ENCODE results near the gene C1orf216.
A peak's percentile ranks its signal among the peaks of the same experiment; 100 is the strongest.

The C1orf216 gene, protein sequence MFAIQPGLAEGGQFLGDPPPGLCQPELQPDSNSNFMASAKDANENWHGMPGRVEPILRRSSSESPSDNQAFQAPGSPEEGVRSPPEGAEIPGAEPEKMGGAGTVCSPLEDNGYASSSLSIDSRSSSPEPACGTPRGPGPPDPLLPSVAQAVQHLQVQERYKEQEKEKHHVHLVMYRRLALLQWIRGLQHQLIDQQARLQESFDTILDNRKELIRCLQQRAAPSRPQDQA

GRCh38 chr1:35718492-35719336 is at the start of gene C1orf216:
TSS of gene C1orf216 (minus strand) at chr1:35718884. CDS start at chr1:35716321, 2,563 bp downstream.
- H3K4me3 ChIP-seq (ENCODE audit: low read length): peak within 1 kb of the TSS; percentile 82
- peak; percentile 14 for DNase-seq (ENCODE audit: low read depth)
- TF ChIP-seq, protein P1, sequence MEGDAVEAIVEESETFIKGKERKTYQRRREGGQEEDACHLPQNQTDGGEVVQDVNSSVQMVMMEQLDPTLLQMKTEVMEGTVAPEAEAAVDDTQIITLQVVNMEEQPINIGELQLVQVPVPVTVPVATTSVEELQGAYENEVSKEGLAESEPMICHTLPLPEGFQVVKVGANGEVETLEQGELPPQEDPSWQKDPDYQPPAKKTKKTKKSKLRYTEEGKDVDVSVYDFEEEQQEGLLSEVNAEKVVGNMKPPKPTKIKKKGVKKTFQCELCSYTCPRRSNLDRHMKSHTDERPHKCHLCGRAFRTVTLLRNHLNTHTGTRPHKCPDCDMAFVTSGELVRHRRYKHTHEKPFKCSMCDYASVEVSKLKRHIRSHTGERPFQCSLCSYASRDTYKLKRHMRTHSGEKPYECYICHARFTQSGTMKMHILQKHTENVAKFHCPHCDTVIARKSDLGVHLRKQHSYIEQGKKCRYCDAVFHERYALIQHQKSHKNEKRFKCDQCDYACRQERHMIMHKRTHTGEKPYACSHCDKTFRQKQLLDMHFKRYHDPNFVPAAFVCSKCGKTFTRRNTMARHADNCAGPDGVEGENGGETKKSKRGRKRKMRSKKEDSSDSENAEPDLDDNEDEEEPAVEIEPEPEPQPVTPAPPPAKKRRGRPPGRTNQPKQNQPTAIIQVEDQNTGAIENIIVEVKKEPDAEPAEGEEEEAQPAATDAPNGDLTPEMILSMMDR (conservative IDR thresholded peaks at IDR 0.05; ENCODE audit: low read depth, low read length): no peak

- no peak overlapping the region for H3K4me3 ChIP-seq (ENCODE audit: low read length)
- TF ChIP-seq, protein P1 (conservative IDR thresholded peaks at IDR 0.05; ENCODE audit: low read depth, low read length): no peak
- DNase-seq (ENCODE audit: low read depth): no peak
These were observed 45.6 kb upstream of the C1orf216 start for GRCh38 chr1:35764283-35764682.

GRCh38 chr1:35763201-35763600 is 44.5 kb upstream of the C1orf216 start:
- no peak overlapping the region for H3K4me3 ChIP-seq (ENCODE audit: low read length)
- TF ChIP-seq, protein P1 (conservative IDR thresholded peaks at IDR 0.05; ENCODE audit: low read depth, low read length): no peak
- DNase-seq (ENCODE audit: low read depth): no peak

DNA sequence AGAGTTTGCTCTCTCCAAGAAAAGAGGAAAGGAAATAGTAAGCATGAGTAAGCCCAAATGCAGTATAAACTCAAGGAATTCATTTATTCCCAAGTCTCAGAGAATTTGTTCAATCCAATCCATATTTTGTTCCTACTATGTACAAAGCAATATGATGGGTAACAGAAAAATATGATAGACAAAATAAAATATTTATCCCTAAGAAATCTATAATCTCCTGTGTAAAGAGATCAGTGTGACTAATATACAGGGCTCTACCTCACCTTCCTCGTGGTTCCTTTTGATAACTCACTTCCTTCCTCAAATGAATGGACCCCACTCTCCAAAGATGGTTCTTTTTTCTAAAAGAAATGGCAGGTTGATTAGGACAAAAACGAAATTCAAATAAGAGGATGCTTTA is 43.5 kb upstream of the C1orf216 start:
- TF ChIP-seq, protein P1 (conservative IDR thresholded peaks at IDR 0.05; ENCODE audit: low read depth, low read length): no peak
- DNase-seq (ENCODE audit: low read depth): no peak
- H3K4me3 ChIP-seq (ENCODE audit: low read length): no peak overlapping the region

DNA sequence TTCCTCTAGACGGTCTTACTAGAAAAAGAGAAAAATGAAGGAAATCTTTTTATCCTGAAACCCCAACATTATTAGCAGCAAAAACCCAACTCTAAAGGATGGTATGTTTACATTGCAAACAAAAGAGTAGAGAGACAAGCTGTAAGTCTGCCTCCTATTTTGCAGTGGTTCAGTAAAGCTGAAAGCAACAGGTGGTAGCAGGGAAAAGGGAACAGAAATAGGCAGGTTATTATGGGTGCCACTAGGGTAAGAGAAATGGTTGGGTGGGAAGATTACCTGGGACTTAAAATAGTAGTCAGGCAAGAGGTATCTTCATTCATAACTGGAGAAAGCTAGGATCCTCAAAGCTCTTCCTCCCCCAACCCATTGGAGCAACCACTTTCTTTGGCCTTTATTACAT is 37.4 kb upstream of the C1orf216 start:
- TF ChIP-seq, protein P1 (conservative IDR thresholded peaks at IDR 0.05; ENCODE audit: low read depth, low read length): no peak
- no peak for DNase-seq (ENCODE audit: low read depth)
- H3K4me3 ChIP-seq (ENCODE audit: low read length): no peak overlapping the region

- TF ChIP-seq, protein P1 (conservative IDR thresholded peaks at IDR 0.05; ENCODE audit: low read depth, low read length): no peak
- no peak for DNase-seq (ENCODE audit: low read depth)
- no peak overlapping the region for H3K4me3 ChIP-seq (ENCODE audit: low read length)
These were observed 35.1 kb upstream of the C1orf216 start for GRCh38 chr1:35753626-35754260.

All from retinal pigment epithelial cell (primary cell).